ENCODE data around the gene FCF1. TPM values are rescaled to one million over a fixed set of nuclear protein-coding genes. Genes with fewer than 3 reads are reported as not detected.

FCF1 gene
- total RNA-seq, 2 experiments from 2014 or later, result 16.1 to 62.1 TPM

- H3K27ac ChIP-seq (ENCODE audit: low read depth, low read length, poor library complexity, severe bottlenecking), result no peak overlapping the region
- no TSS peak for BruUV-seq (replicated peaks)
- no peak overlapping the region for H3K4me3 ChIP-seq (ENCODE audit: low read depth, low read length, poor library complexity, severe bottlenecking)
- no peaks in the 10 kb centered on the region for H3K79me2 ChIP-seq (ENCODE audit: insufficient read depth, low read depth, low read length)
- POLR2A ChIA-PET, result no interaction called here
- no peaks in the 10 kb centered on the region for H3K9me3 ChIP-seq (ENCODE audit: low read length)
- H3K36me3 ChIP-seq (ENCODE audit: insufficient read depth, low read length), result peaks cover 64% of the 10 kb centered on the region
- no peak overlapping the region for H3K4me2 ChIP-seq (ENCODE audit: low read length)
- no peak for DNase-seq (ENCODE audit: low spot score)
- no peaks in the 10 kb centered on the region for H3K9me2 ChIP-seq (ENCODE audit: insufficient read depth, low read length)
- CTCF ChIA-PET (ENCODE audit: unreplicated experiment), result no interaction called here
- no peaks in the 10 kb centered on the region for H3K4me1 ChIP-seq (ENCODE audit: insufficient read depth, low read length, poor library complexity, severe bottlenecking)
- intact Hi-C loops (cut with micrococcal nuclease; ENCODE audit: unreplicated experiment), result no loop called here
- TF ChIP-seq EZH2phosphoT487 (IDR thresholded peaks at IDR 0.05; ENCODE audit: borderline replicate concordance, low read depth, low read length), result no peak
- no peak for TF ChIP-seq CTCF (conservative IDR thresholded peaks at IDR 0.05; ENCODE audit: low read length)
- no peak overlapping the region for H2AFZ ChIP-seq (ENCODE audit: low read length)
- no peaks in the 10 kb centered on the region for H4K20me1 ChIP-seq (ENCODE audit: insufficient read depth, low read length)
Measured at GRCh38 chr14:74720526-74720925, 7.6 kb downstream of the FCF1 start.

GRCh38 chr14:74723134-74723533, 10.2 kb downstream of the FCF1 start:
- CTCF ChIA-PET (ENCODE audit: unreplicated experiment), result no interaction called here
- no peaks in the 10 kb centered on the region for H3K9me2 ChIP-seq (ENCODE audit: insufficient read depth, low read length)
- no TSS peak for BruUV-seq (replicated peaks)
- H3K4me2 ChIP-seq (ENCODE audit: low read length), result no peak overlapping the region
- intact Hi-C loops (cut with micrococcal nuclease; ENCODE audit: unreplicated experiment), result no loop called here
- TF ChIP-seq EZH2phosphoT487 (IDR thresholded peaks at IDR 0.05; ENCODE audit: borderline replicate concordance, low read depth, low read length) (no peak), CTCF (conservative IDR thresholded peaks at IDR 0.05; ENCODE audit: low read length) (no peak)
- POLR2A ChIA-PET, result no interaction called here
- H3K27ac ChIP-seq (ENCODE audit: low read depth, low read length, poor library complexity, severe bottlenecking), result no peak overlapping the region
- H3K9me3 ChIP-seq (ENCODE audit: low read length), result no peaks in the 10 kb centered on the region
- no peak overlapping the region for H3K4me3 ChIP-seq (ENCODE audit: low read depth, low read length, poor library complexity, severe bottlenecking)
- no peaks in the 10 kb centered on the region for H4K20me1 ChIP-seq (ENCODE audit: insufficient read depth, low read length)
- no peak overlapping the region for H2AFZ ChIP-seq (ENCODE audit: low read length)
- no peak for DNase-seq (ENCODE audit: low spot score)
- H3K79me2 ChIP-seq (ENCODE audit: insufficient read depth, low read depth, low read length), result no peaks in the 10 kb centered on the region
- peaks cover 48% of the 10 kb centered on the region for H3K36me3 ChIP-seq (ENCODE audit: insufficient read depth, low read length)
- H3K4me1 ChIP-seq (ENCODE audit: insufficient read depth, low read length, poor library complexity, severe bottlenecking), result no peaks in the 10 kb centered on the region

- no peaks in the 10 kb centered on the region for H3K9me3 ChIP-seq (ENCODE audit: low read length)
- no peak overlapping the region for H3K4me2 ChIP-seq (ENCODE audit: low read length)
- H3K36me3 ChIP-seq (ENCODE audit: insufficient read depth, low read length), result peaks cover 59% of the 10 kb centered on the region
- H3K79me2 ChIP-seq (ENCODE audit: insufficient read depth, low read depth, low read length), result no peaks in the 10 kb centered on the region
- POLR2A ChIA-PET, result interaction anchor here (0.6 kb wide), 1 partner anchor 314 kb away, joined by 3 read pairs; no protein-coding TSS in a partner anchor
- no peaks in the 10 kb centered on the region for H3K4me1 ChIP-seq (ENCODE audit: insufficient read depth, low read length, poor library complexity, severe bottlenecking)
- H2AFZ ChIP-seq (ENCODE audit: low read length), result no peak overlapping the region
- no peak overlapping the region for H3K27ac ChIP-seq (ENCODE audit: low read depth, low read length, poor library complexity, severe bottlenecking)
- no peak for DNase-seq (ENCODE audit: low spot score)
- CTCF ChIA-PET (ENCODE audit: unreplicated experiment), result no interaction called here
- intact Hi-C loops (cut with micrococcal nuclease; ENCODE audit: unreplicated experiment), result no loop called here
- TF ChIP-seq CTCF (conservative IDR thresholded peaks at IDR 0.05; ENCODE audit: low read length) (no peak), EZH2phosphoT487 (IDR thresholded peaks at IDR 0.05; ENCODE audit: borderline replicate concordance, low read depth, low read length) (no peak)
- H4K20me1 ChIP-seq (ENCODE audit: insufficient read depth, low read length), result no peaks in the 10 kb centered on the region
- H3K4me3 ChIP-seq (ENCODE audit: low read depth, low read length, poor library complexity, severe bottlenecking), result no peak overlapping the region
- BruUV-seq (replicated peaks), result no TSS peak
- H3K9me2 ChIP-seq (ENCODE audit: insufficient read depth, low read length), result no peaks in the 10 kb centered on the region
Measured at GRCh38 chr14:74732387-74732786, 19.4 kb downstream of the FCF1 start.
